Tibial artery (tissue), 4 donors: ENCODE results near the gene FOXP2.

Source experiments
- DNase-seq, 2 donors: peaks; one replicate each; pipeline ENCODE4 v3.0.0-alpha.2; 2019
- H3K27ac ChIP-seq, 2 donors: fragments of 200-600 bp; sonication (generic) in 1 of 2; 1 replicate in 1 of 2; 2 replicates in 1 of 2; pipeline ENCODE4 v1.5.1; 2018 to 2019; ENCODE audit warnings: mild to moderate bottlenecking in 1 of 2
- H3K27me3 ChIP-seq, 2 donors: fragments of 200-600 bp; sonication (generic) in 1 of 2; one replicate each; pipeline versions ENCODE4 v1.5.1 to v1.6.0; 2016 to 2019
- H3K36me3 ChIP-seq, 3 donors: fragments of 200-600 bp; sonication (generic) in 2 of 3; one replicate each; pipeline ENCODE4 v1.5.1; 2016 to 2019; ENCODE audit warnings: mild to moderate bottlenecking in 2 of 3
- H3K4me1 ChIP-seq, 4 donors: fragments of 200-600 bp; sonication (generic) in 2 of 4; 1 replicate in 3 of 4; 2 replicates in 1 of 4; pipeline ENCODE4 v1.5.1; 2016 to 2019
- H3K4me3 ChIP-seq, 2 donors: fragments of 200-600 bp; sonication (generic) in 1 of 2; 1 replicate in 1 of 2; 2 replicates in 1 of 2; pipeline ENCODE4 v1.5.1; 2018 to 2019; ENCODE audit warnings: mild to moderate bottlenecking in 2 of 2
- H3K9me3 ChIP-seq, 3 donors: fragments of 200-600 bp; sonication (generic) in 1 of 3; one replicate each; pipeline ENCODE4 v1.5.1; 2016 to 2019
- CTCF ChIP-seq, 2 experiments: fragments of 200-600 bp in 1 of 2; fragments of 450-650 bp in 1 of 2; IDR thresholded peaks; one replicate each; pipeline ENCODE4 v1.5.1; 2017 to 2019; ENCODE audit warnings: antibody characterized with exemption in 2 of 2, mild to moderate bottlenecking in 1 of 2, moderate library complexity in 1 of 2
- intact Hi-C: fragments of 100-400 bp; cut with DNase I; formaldehyde crosslinking; loops from one replicate; pipeline ENCODE4 v1.15.0; 2023; ENCODE audit warnings: low total_unique reads

FOXP2 gene

GRCh38 chr7:114740095-114740494, 325.5 kb downstream of the FOXP2 start:
- peaks cover 0 to 4% (median 1%) of the 10 kb centered on the region in 4 donors for H3K4me1 ChIP-seq
- TF ChIP-seq CTCF (IDR thresholded peaks at IDR 0.05) = no peak
- intact Hi-C loops = no loop called here
- H3K9me3 ChIP-seq = no peaks in the 10 kb centered on the region
- no peak overlapping the region for H3K27ac ChIP-seq
- H3K4me3 ChIP-seq = no peak overlapping the region
- no peak for DNase-seq
- no peaks in the 10 kb centered on the region for H3K36me3 ChIP-seq
- H3K27me3 ChIP-seq = no peaks in the 10 kb centered on the region

GRCh38 chr7:114740941-114741340, 326.3 kb downstream of the FOXP2 start:
- H3K4me1 ChIP-seq = peaks cover 0 to 4% (median 1%) of the 10 kb centered on the region in 4 donors
- no peak for TF ChIP-seq CTCF (IDR thresholded peaks at IDR 0.05)
- intact Hi-C loops = no loop called here

GRCh38 chr7:114741911-114742310, 327.3 kb downstream of the FOXP2 start:
- no peaks in the 10 kb centered on the region for H3K36me3 ChIP-seq
- no peak for DNase-seq
- H3K27me3 ChIP-seq = no peaks in the 10 kb centered on the region
- no peak overlapping the region for H3K27ac ChIP-seq
- H3K4me1 ChIP-seq = peaks cover 0 to 4% (median 1%) of the 10 kb centered on the region in 4 donors
- no peaks in the 10 kb centered on the region for H3K9me3 ChIP-seq
- TF ChIP-seq CTCF (IDR thresholded peaks at IDR 0.05) = no peak
- intact Hi-C loops = no loop called here
- no peak overlapping the region for H3K4me3 ChIP-seq

More at GRCh38 chr7:114740941-114741340, 326.3 kb downstream of the FOXP2 start:
- H3K4me3 ChIP-seq = no peak overlapping the region
- no peak for DNase-seq
- no peak overlapping the region for H3K27ac ChIP-seq
- no peaks in the 10 kb centered on the region for H3K36me3 ChIP-seq
- no peaks in the 10 kb centered on the region for H3K27me3 ChIP-seq
- no peaks in the 10 kb centered on the region for H3K9me3 ChIP-seq
